GM23338 (cell line): ENCODE results near the gene PPP2R5C.

ENCODE experiments used
- CREB1 ChIP-seq: fragments of 250-450 bp; sonication (Bioruptor Pico); IDR thresholded peaks from 2 replicates; pipeline ENCODE4 v1.5.0; 2020; ENCODE audit warnings: low read depth, mild to moderate bottlenecking, moderate library complexity
- CTCF ChIP-seq, 2 experiments: fragments of 200-600 bp in 1 of 2; sonication (generic) in 1 of 2; conservative IDR thresholded peaks; 2 replicates each; pipeline versions ENCODE4 v1.5.1 to v1.6.1; 2016 to 2017; ENCODE audit warnings: antibody characterized with exemption in 2 of 2, low read depth in 2 of 2, mild to moderate bottlenecking in 2 of 2, moderate library complexity in 1 of 2
- ETS1 ChIP-seq: IDR thresholded peaks from 2 replicates; pipeline ENCODE4 v1.6.1; 2016; ENCODE audit warnings: antibody characterized with exemption
- EZH2 ChIP-seq: fragments of 200-600 bp; sonication (generic); IDR thresholded peaks from one replicate; pipeline ENCODE4 v1.8.0; 2017; ENCODE audit warnings: antibody characterized with exemption, mild to moderate bottlenecking, low read depth; ENCODE audit not compliant: unreplicated experiment
- EZH2phosphoT487 ChIP-seq: fragments of 200-600 bp; sonication (generic); IDR thresholded peaks from one replicate; pipeline ENCODE4 v1.8.1; 2018; ENCODE audit warnings: antibody characterized with exemption; ENCODE audit not compliant: unreplicated experiment
- JUNB ChIP-seq: IDR thresholded peaks from one replicate; pipeline ENCODE4 v1.6.1; 2016; ENCODE audit warnings: antibody characterized with exemption; ENCODE audit not compliant: unreplicated experiment
- NANOG ChIP-seq: IDR thresholded peaks from 2 replicates; pipeline ENCODE4 v1.6.1; 2016; ENCODE audit warnings: antibody characterized with exemption, borderline replicate concordance
- POLR2AphosphoS5 ChIP-seq: IDR thresholded peaks from 2 replicates; pipeline ENCODE4 v1.6.1; 2016; ENCODE audit warnings: antibody characterized with exemption, low read depth
- REST ChIP-seq: IDR thresholded peaks from one replicate; pipeline ENCODE4 v1.6.1; 2018; ENCODE audit warnings: antibody characterized with exemption; ENCODE audit not compliant: unreplicated experiment
- STAT1 ChIP-seq: IDR thresholded peaks from one replicate; pipeline ENCODE4 v1.6.1; 2016; ENCODE audit warnings: antibody characterized with exemption; ENCODE audit not compliant: unreplicated experiment
- ZNF331 ChIP-seq: fragments of 250-450 bp; sonication (Bioruptor Pico); IDR thresholded peaks from 2 replicates; pipeline ENCODE4 v1.5.0; 2020; ENCODE audit warnings: low read depth, mild to moderate bottlenecking, moderate library complexity
- TF ChIP-seq, protein P1 (sequence below): fragments of 250-450 bp; sonication (Bioruptor Pico); IDR thresholded peaks from 2 replicates; pipeline ENCODE4 v1.5.0; 2020; ENCODE audit warnings: mild to moderate bottlenecking, moderate library complexity

GRCh38 chr14:101856536-101856935 is 95.0 kb downstream of the PPP2R5C start:
- no peak for TF ChIP-seq POLR2AphosphoS5
- no peak for TF ChIP-seq CTCF (conservative IDR thresholded peaks at IDR 0.05; ENCODE audit: low read depth in 2 of 2)
- no peak for TF ChIP-seq ZNF331 (CRISPR knock-in tag)
- TF ChIP-seq NANOG: no peak
- no peak for TF ChIP-seq JUNB
- no peak for TF ChIP-seq EZH2phosphoT487
- no peak for TF ChIP-seq EZH2
- no peak for TF ChIP-seq CREB1 (CRISPR knock-in tag)
- no peak for TF ChIP-seq REST
- TF ChIP-seq, protein P1, sequence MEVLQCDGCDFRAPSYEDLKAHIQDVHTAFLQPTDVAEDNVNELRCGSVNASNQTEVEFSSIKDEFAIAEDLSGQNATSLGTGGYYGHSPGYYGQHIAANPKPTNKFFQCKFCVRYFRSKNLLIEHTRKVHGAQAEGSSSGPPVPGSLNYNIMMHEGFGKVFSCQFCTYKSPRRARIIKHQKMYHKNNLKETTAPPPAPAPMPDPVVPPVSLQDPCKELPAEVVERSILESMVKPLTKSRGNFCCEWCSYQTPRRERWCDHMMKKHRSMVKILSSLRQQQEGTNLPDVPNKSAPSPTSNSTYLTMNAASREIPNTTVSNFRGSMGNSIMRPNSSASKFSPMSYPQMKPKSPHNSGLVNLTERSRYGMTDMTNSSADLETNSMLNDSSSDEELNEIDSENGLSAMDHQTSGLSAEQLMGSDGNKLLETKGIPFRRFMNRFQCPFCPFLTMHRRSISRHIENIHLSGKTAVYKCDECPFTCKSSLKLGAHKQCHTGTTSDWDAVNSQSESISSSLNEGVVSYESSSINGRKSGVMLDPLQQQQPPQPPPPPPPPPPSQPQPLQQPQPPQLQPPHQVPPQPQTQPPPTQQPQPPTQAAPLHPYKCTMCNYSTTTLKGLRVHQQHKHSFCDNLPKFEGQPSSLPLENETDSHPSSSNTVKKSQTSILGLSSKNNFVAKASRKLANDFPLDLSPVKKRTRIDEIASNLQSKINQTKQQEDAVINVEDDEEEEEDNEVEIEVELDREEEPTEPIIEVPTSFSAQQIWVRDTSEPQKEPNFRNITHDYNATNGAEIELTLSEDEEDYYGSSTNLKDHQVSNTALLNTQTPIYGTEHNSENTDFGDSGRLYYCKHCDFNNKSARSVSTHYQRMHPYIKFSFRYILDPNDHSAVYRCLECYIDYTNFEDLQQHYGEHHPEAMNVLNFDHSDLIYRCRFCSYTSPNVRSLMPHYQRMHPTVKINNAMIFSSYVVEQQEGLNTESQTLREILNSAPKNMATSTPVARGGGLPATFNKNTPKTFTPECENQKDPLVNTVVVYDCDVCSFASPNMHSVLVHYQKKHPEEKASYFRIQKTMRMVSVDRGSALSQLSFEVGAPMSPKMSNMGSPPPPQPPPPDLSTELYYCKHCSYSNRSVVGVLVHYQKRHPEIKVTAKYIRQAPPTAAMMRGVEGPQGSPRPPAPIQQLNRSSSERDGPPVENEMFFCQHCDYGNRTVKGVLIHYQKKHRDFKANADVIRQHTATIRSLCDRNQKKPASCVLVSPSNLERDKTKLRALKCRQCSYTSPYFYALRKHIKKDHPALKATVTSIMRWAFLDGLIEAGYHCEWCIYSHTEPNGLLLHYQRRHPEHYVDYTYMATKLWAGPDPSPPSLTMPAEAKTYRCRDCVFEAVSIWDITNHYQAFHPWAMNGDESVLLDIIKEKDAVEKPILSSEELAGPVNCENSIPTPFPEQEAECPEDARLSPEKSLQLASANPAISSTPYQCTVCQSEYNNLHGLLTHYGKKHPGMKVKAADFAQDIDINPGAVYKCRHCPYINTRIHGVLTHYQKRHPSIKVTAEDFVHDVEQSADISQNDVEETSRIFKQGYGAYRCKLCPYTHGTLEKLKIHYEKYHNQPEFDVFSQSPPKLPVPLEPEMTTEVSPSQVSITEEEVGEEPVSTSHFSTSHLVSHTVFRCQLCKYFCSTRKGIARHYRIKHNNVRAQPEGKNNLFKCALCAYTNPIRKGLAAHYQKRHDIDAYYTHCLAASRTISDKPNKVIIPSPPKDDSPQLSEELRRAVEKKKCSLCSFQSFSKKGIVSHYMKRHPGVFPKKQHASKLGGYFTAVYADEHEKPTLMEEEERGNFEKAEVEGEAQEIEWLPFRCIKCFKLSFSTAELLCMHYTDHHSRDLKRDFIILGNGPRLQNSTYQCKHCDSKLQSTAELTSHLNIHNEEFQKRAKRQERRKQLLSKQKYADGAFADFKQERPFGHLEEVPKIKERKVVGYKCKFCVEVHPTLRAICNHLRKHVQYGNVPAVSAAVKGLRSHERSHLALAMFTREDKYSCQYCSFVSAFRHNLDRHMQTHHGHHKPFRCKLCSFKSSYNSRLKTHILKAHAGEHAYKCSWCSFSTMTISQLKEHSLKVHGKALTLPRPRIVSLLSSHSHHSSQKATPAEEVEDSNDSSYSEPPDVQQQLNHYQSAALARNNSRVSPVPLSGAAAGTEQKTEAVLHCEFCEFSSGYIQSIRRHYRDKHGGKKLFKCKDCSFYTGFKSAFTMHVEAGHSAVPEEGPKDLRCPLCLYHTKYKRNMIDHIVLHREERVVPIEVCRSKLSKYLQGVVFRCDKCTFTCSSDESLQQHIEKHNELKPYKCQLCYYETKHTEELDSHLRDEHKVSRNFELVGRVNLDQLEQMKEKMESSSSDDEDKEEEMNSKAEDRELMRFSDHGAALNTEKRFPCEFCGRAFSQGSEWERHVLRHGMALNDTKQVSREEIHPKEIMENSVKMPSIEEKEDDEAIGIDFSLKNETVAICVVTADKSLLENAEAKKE (CRISPR knock-in tag): no peak
- TF ChIP-seq STAT1: no peak
- no peak for TF ChIP-seq ETS1
